Astrocyte (in vitro differentiated cells and primary cell): ENCODE measurements around the gene KRTCAP2. TPM values are rescaled to one million over a fixed set of nuclear protein-coding genes. Genes with fewer than 3 reads are reported as not detected.

Experiments
- DNase-seq: peaks from one replicate; pipeline ENCODE4 v3.0.0-alpha.2; 2010; ENCODE audit warnings: low read depth
- FAIRE-seq: peaks from 2 replicates; lab custom pipeline; 2011; peaks lifted over from hg19 to GRCh38; lab: Jason Lieb, UNC
- H2AFZ ChIP-seq: 2 replicates; pipeline ENCODE4 v1.6.0; 2012; ENCODE audit warnings: low read depth, low read length, inconsistent platforms
- H3K27ac ChIP-seq: 2 replicates; pipeline ENCODE4 v1.5.1; 2011; ENCODE audit warnings: low read depth, low read length, inconsistent platforms
- H3K27me3 ChIP-seq: 2 replicates; pipeline ENCODE4 v1.6.0; 2011; ENCODE audit warnings: low read length, inconsistent platforms; ENCODE audit not compliant: insufficient read depth
- H3K36me3 ChIP-seq: 2 replicates; pipeline ENCODE4 v1.5.1; 2011; ENCODE audit warnings: low read length, inconsistent platforms; ENCODE audit not compliant: insufficient read depth
- H3K4me1 ChIP-seq: 2 replicates; pipeline ENCODE4 v1.5.1; 2011; ENCODE audit warnings: low read length, inconsistent platforms; ENCODE audit not compliant: insufficient read depth
- H3K4me2 ChIP-seq: 2 replicates; pipeline ENCODE4 v1.6.0; 2012; ENCODE audit warnings: low read length, inconsistent platforms
- H3K4me3 ChIP-seq: 2 replicates; pipeline ENCODE4 v1.5.1; 2011; ENCODE audit warnings: low read depth, mild to moderate bottlenecking, low read length, inconsistent platforms; ENCODE audit not compliant: insufficient read depth
- H3K79me2 ChIP-seq: 2 replicates; pipeline ENCODE4 v1.6.0; 2012; ENCODE audit warnings: mild to moderate bottlenecking, low read length, inconsistent platforms; ENCODE audit not compliant: insufficient read depth
- H3K9ac ChIP-seq: 2 replicates; pipeline ENCODE4 v1.6.0; 2012; ENCODE audit warnings: mild to moderate bottlenecking, low read length, inconsistent platforms
- H3K9me3 ChIP-seq: 2 replicates; pipeline ENCODE4 v1.5.1; 2012; ENCODE audit warnings: low read depth, mild to moderate bottlenecking, low read length, inconsistent platforms; ENCODE audit not compliant: insufficient read depth
- H4K20me1 ChIP-seq: 2 replicates; pipeline ENCODE4 v1.6.0; 2012; ENCODE audit warnings: low read length, inconsistent platforms; ENCODE audit not compliant: insufficient read depth
- H3K27ac Mint-ChIP-seq: one replicate; pipeline ENCODE4 v1.8.0; 2021; ENCODE audit warnings: mild to moderate bottlenecking, mixed read lengths; ENCODE audit not compliant: unreplicated experiment
- H3K27me3 Mint-ChIP-seq: one replicate; pipeline ENCODE4 v1.8.0; 2021; ENCODE audit warnings: low read depth, mixed read lengths; ENCODE audit not compliant: unreplicated experiment
- H3K36me3 Mint-ChIP-seq: one replicate; pipeline ENCODE4 v1.8.0; 2021; ENCODE audit warnings: low read depth, mixed read lengths; ENCODE audit not compliant: unreplicated experiment
- H3K4me1 Mint-ChIP-seq: one replicate; pipeline ENCODE4 v1.8.0; 2021; ENCODE audit warnings: low read depth, mixed read lengths; ENCODE audit not compliant: unreplicated experiment
- H3K4me3 Mint-ChIP-seq: one replicate; pipeline ENCODE4 v1.8.0; 2021; ENCODE audit warnings: mild to moderate bottlenecking, moderate library complexity, mixed read lengths; ENCODE audit not compliant: unreplicated experiment
- H3K9me3 Mint-ChIP-seq: one replicate; pipeline ENCODE4 v1.8.0; 2021; ENCODE audit warnings: mild to moderate bottlenecking, mixed read lengths; ENCODE audit not compliant: unreplicated experiment
- CTCF ChIP-seq: IDR thresholded peaks from 2 replicates; pipeline ENCODE4 v1.5.1; 2011; ENCODE audit warnings: low read depth, mild to moderate bottlenecking, inconsistent platforms, low read length, moderate library complexity; ENCODE audit not compliant: insufficient read depth
- EZH2 ChIP-seq: IDR thresholded peaks from 2 replicates; pipeline ENCODE4 v1.6.1; 2012; ENCODE audit warnings: mild to moderate bottlenecking, low read length, inconsistent platforms; ENCODE audit not compliant: insufficient read depth
- total RNA-seq: library from RNA; stranded (reverse); gene quantifications from 2 replicates; pipeline ENCODE4 v1.2.1, GENCODE V29; 2021

Gene KRTCAP2
- total RNA-seq, 1 donor from 2014 or later = 161 TPM

GRCh38 chr1:155136748-155137147 is 36.4 kb downstream of the KRTCAP2 start:
- Histone ChIP-seq H3K4me2 (peak overlapping the region; percentile 99), H3K4me3 (peak overlapping the region; percentile 85), H3K79me2 (peaks cover 33% of the 10 kb centered on the region), H3K4me1 (peaks cover 22% of the 10 kb centered on the region), H4K20me1 (peaks cover 10% of the 10 kb centered on the region), H3K27ac (peak overlapping the region; percentile 12), H3K9me3 (no peaks in the 10 kb centered on the region), H2AFZ (no peak overlapping the region), H3K36me3 (peaks cover 3% of the 10 kb centered on the region), H3K9ac (peak overlapping the region; percentile 99), H3K27me3 (no peaks in the 10 kb centered on the region)
- DNase-seq (no peak), FAIRE-seq (no peak)
- H3K9me3 Mint-ChIP-seq = no peaks in the 10 kb centered on the region
- H3K4me3 Mint-ChIP-seq = peak overlapping the region; percentile 92
- peak overlapping the region; percentile 99 for H3K27ac Mint-ChIP-seq
- H3K27me3 Mint-ChIP-seq = no peaks in the 10 kb centered on the region
- H3K36me3 Mint-ChIP-seq = peaks cover 8% of the 10 kb centered on the region
- TF ChIP-seq EZH2 = no peak
- TF ChIP-seq CTCF = no peak
- peaks cover 28% of the 10 kb centered on the region for H3K4me1 Mint-ChIP-seq

GRCh38 chr1:155135415-155136028 is 37.6 kb downstream of the KRTCAP2 start, which contains the start of gene SLC50A1:
Gene SLC50A1 (plus strand): TSS chr1:155135852. CDS start chr1:155135912, 60 bp downstream.
- Histone ChIP-seq H3K4me2 (peak within 1 kb of the TSS; percentile 99), H3K27ac (peak within 1 kb of the TSS; percentile 100), H3K36me3 (peaks cover 3% of the 10 kb centered on the region), H2AFZ (peak within 1 kb of the TSS; percentile 92), H3K4me3 (peak within 1 kb of the TSS; percentile 85), H4K20me1 (peaks cover 10% of the 10 kb centered on the region), H3K27me3 (no peaks in the 10 kb centered on the region), H3K79me2 (peaks cover 33% of the 10 kb centered on the region), H3K9me3 (no peaks in the 10 kb centered on the region), H3K4me1 (peaks cover 22% of the 10 kb centered on the region), H3K9ac (peak within 1 kb of the TSS; percentile 99)
- Mint-ChIP-seq H3K36me3 (peaks cover 10% of the 10 kb centered on the region), H3K4me3 (peak within 1 kb of the TSS; percentile 92), H3K27me3 (no peaks in the 10 kb centered on the region), H3K4me1 (peaks cover 31% of the 10 kb centered on the region), H3K27ac (peak within 1 kb of the TSS; percentile 99), H3K9me3 (no peaks in the 10 kb centered on the region)
- FAIRE-seq (no peak), DNase-seq (peak; percentile 86)
- no peak for TF ChIP-seq EZH2

- TF ChIP-seq CTCF = no peak
- no peak for TF ChIP-seq EZH2
- Histone ChIP-seq H3K4me2 (peak overlapping the region; percentile 99), H4K20me1 (peaks cover 10% of the 10 kb centered on the region), H3K9ac (peak overlapping the region; percentile 99), H3K79me2 (peaks cover 30% of the 10 kb centered on the region), H2AFZ (peak overlapping the region; percentile 83), H3K4me1 (peaks cover 24% of the 10 kb centered on the region), H3K9me3 (no peaks in the 10 kb centered on the region), H3K27me3 (no peaks in the 10 kb centered on the region), H3K36me3 (peaks cover 3% of the 10 kb centered on the region), H3K4me3 (peak overlapping the region; percentile 85), H3K27ac (peak overlapping the region; percentile 100)
- peak; percentile 98 for DNase-seq
- peak overlapping the region; percentile 92 for H3K4me3 Mint-ChIP-seq
- no peaks in the 10 kb centered on the region for H3K27me3 Mint-ChIP-seq
- FAIRE-seq = no peak
- H3K9me3 Mint-ChIP-seq = no peaks in the 10 kb centered on the region
- peak overlapping the region; percentile 99 for H3K27ac Mint-ChIP-seq
- H3K36me3 Mint-ChIP-seq = peaks cover 10% of the 10 kb centered on the region
- peaks cover 32% of the 10 kb centered on the region for H3K4me1 Mint-ChIP-seq
These were observed 38.2 kb downstream of the KRTCAP2 start for GRCh38 chr1:155134880-155135414.
